OCI-LY1 (cell line): ENCODE measurements around the gene ADM2.

ENCODE experiments used
- CTCF ChIP-seq: fragments of 200-600 bp; sonication (generic), shearing (Covaris generic); IDR thresholded peaks from 2 replicates; pipeline ENCODE4 v1.5.1; 2017; ENCODE audit warnings: mild to moderate bottlenecking, antibody characterized with exemption, low read length, moderate library complexity, mixed read lengths
- EZH2 ChIP-seq: fragments of 200-600 bp; sonication (generic), shearing (Covaris generic); IDR thresholded peaks from 2 replicates; pipeline ENCODE4 v1.8.0; 2017; ENCODE audit warnings: borderline replicate concordance, mixed run types, mild to moderate bottlenecking, antibody characterized with exemption, low read length, moderate library complexity, mixed read lengths

GRCh38 chr22:50485221-50486131, 4.1 kb downstream of the ADM2 start:
- TF ChIP-seq CTCF (no peak), EZH2 (no peak)
